ENCODE results near the gene DHX8. TPM values are rescaled to one million over a fixed set of nuclear protein-coding genes. Genes with fewer than 3 reads are reported as not detected.

Gene DHX8
- polyA plus RNA-seq, 1 donor from 2014 or later = 30.4 TPM

DNA sequence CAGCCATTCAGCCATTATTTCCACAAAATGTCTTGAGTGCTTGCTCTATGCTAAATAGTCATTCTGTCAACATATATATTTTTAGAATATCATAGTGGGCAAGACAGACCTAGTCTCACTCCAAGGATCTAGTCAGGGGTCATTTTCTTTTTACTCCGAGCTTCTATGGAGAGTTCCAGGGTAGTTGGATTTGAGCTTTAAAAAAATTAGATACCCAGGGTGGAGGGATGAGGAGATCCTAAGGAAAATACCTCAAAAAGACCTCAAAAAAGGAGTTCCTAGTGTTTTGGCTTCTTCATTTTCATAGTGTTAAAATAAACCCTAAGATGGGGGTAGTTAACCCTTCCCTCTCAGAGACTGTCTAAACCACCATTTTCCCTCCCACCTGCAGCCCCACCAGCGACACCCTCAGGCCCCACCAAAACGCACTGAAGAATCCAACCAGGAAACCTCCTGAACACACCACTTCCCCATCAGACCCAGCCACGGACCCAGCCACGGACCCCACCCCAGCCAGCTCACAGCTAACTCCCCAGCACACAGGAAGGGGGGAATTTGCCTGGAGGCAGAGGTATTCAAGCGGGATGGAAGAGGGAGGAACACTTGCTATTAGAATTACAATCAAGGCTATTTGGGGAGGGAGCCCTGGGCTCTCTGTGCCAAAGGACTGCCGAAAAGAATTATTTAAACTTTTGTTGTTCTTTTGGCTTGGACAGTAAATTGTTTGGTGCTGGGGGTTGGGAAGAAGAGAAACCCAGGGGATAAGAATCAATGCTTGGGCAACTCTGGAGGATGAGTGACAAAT is 60.2 kb downstream of the DHX8 start:
- no peaks in the 10 kb centered on the region for H3K36me3 Mint-ChIP-seq
- H3K4me3 Mint-ChIP-seq = peak overlapping the region; percentile 34 to 86 (median 68)
- H3K9me3 Mint-ChIP-seq = no peaks in the 10 kb centered on the region
- H3K27me3 Mint-ChIP-seq = peaks cover 30% of the 10 kb centered on the region
- peaks cover 9 to 16% (median 16%) of the 10 kb centered on the region in 3 donors for H3K4me1 Mint-ChIP-seq
- H3K27ac Mint-ChIP-seq = peak overlapping the region in 1 of 3 donors; percentile 69

DNA sequence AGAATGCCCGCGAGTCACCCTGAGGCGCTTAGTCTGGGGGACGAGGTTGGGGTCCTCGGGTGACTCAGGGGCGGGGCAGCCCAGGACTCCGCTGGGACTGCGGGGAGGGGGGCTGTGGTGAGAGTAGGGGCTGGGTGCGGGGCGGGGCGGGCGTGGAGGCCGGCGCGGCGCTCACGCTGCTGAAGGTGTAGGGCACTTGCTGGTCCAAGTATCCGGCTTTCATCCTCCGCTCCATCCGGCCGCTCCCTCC is 61.5 kb downstream of the DHX8 start:
- H3K4me3 Mint-ChIP-seq = peak overlapping the region; percentile 79 to 86 (median 84)
- H3K27me3 Mint-ChIP-seq = peaks cover 36% of the 10 kb centered on the region
- H3K9me3 Mint-ChIP-seq = no peaks in the 10 kb centered on the region
- peak overlapping the region in 1 of 3 donors; percentile 76 for H3K27ac Mint-ChIP-seq
- H3K4me1 Mint-ChIP-seq = peaks cover 9 to 16% (median 14%) of the 10 kb centered on the region in 3 donors
- no peaks in the 10 kb centered on the region for H3K36me3 Mint-ChIP-seq

DNA sequence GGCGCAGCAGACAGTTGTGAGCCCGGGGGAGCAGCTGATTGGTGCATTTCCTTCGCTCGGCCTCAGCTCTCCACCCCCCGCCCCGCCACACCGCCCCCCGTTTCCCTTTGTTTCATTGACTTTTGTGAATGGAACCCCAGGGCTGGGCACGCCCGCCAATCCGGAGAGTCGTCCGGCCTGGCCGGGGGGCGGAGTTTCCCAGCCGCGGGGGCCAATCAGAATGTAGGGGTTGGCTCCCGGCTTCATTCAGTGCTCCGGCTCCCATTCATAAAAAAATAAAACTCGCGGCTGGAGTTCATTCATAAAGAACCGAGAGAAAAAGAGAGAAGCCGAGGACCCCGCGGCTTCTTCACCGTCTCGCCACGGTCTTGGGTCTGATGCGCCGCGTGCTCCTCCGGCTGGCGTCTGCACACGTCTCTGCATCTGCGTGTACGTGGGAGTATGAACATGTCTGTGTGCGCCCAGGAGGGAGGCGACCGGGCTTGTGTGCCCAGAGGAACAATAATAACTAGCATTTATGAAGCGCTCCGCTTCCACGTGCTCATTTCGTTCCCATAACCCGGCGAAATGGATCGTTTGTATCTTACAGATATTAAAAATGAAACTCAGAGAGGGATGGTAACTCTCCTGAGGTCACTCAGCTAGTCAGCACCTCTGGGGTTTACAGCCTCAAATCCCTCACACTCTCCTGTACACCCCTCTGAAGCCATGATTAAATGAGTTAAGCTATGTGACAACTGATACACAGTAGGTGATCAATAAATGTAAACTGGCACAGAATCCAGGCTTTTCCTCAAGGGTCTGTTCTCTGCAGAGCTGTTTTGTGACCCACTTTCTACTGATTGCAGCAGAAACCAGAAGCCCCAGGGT is 62.8 kb downstream of the DHX8 start, which contains the start of gene ETV4:
Gene ETV4 (minus strand): TSS at position 22 of the 870 bp plus-strand sequence. CDS start 723 bp downstream, outside the sequence.
- Mint-ChIP-seq H3K27me3 (peaks cover 40% of the 10 kb centered on the region), H3K4me3 (peak within 1 kb of the TSS; percentile 79 to 93 (median 88)), H3K27ac (peak within 1 kb of the TSS in 2 of 3 donors; percentile 10 to 76), H3K4me1 (peaks cover 9 to 16% (median 14%) of the 10 kb centered on the region in 3 donors), H3K36me3 (no peaks in the 10 kb centered on the region), H3K9me3 (no peaks in the 10 kb centered on the region)

DNA sequence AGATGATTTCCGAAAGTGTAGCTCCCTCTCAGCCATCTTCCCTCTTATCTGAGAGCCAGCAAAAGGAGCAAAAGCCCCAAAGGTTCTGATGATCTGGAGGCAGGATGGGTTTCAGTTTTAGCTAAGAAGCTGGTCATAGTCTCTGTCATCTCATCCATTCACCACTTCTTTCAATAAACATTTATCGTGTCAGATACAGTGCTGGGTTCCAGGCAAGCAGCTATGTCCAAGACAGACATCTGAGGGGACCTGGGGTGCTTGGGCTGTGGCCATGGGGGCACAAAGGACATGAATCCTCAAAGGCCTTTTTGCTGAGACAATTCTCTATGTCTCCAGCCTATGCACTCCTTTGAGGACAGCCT is 63.4 kb downstream of the DHX8 start:
- H3K27ac Mint-ChIP-seq = peak overlapping the region in 1 of 3 donors; percentile 20
- no peaks in the 10 kb centered on the region for H3K9me3 Mint-ChIP-seq
- peaks cover 42% of the 10 kb centered on the region for H3K27me3 Mint-ChIP-seq
- H3K4me3 Mint-ChIP-seq = peak overlapping the region; percentile 16 to 93 (median 76)
- no peaks in the 10 kb centered on the region for H3K36me3 Mint-ChIP-seq
- peaks cover 9 to 16% (median 14%) of the 10 kb centered on the region in 3 donors for H3K4me1 Mint-ChIP-seq

DNA sequence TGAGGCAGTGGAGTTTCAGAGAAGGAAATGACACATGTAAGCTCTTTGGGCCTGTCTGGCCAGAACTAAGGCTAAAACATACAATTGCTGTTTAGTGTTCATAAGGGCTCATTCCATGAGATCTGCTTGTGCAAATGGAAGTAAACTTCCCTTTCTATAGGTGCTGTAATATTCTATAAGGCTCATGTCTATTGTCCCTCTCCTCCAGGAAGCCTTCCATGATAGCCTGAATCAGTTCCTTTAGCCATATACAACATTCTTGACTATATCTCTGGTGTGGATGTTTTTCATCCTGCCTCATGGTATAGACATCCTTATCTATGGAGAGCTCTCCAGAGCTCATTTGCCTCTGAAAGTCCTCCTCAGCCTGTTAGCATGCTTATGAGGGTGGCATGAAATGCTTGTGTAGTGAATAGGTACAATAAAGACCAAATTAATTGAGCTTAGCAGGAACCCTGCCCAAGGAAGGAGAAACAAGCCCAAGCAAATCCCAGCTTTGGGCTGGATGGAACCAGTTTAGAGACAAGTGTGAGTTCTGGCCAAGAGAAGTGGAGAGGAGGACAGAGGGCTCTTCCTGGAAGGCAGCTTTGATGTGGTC is 64.0 kb downstream of the DHX8 start:
- Mint-ChIP-seq H3K4me3 (peak overlapping the region in 3 of 4 donors; percentile 16 to 58 (median 32)), H3K27me3 (peaks cover 44% of the 10 kb centered on the region), H3K27ac (peak overlapping the region in 2 of 3 donors; percentile 4 to 20)

DNA sequence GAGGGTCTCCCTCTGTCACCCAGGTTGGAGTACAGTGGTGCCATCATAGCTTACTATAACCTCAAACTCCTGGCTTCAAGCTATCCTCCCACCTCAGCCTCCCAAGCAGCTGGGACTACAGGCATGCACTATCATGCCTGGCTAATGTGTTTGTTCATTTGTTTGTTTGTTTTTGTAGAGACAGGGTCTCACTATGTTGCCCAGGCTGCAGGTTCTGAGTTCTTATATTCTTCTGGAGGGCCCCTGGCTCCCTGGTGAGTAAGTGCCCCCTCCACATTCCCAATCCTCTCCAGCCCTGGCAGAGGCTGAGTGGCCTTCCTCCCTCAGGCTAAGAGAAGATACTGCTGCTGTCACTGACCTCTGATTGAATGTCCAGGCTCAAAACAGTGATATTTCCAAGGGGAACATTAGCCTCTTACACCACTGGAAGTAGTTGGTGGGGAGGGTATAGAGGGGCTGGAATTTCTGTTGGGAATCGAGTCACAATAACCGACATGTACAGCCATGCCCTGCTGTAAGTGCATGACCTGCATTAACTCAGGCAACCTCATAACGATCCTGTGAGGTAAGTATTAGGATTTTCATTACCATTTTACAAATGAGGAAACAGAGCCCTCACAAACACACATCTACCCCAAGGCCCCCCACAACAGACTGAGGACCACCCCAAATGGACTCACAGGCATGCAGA is 65.1 kb downstream of the DHX8 start:
- Mint-ChIP-seq H3K36me3 (no peaks in the 10 kb centered on the region), H3K9me3 (no peaks in the 10 kb centered on the region), H3K27me3 (peaks cover 44% of the 10 kb centered on the region), H3K4me3 (peak overlapping the region in 1 of 4 donors; percentile 17), H3K4me1 (peaks cover 9 to 16% (median 14%) of the 10 kb centered on the region in 3 donors), H3K27ac (no peak overlapping the region)

More for the DNA sequence above, 64.0 kb downstream of the DHX8 start:
- H3K4me1 Mint-ChIP-seq = peaks cover 9 to 16% (median 14%) of the 10 kb centered on the region in 3 donors
- no peaks in the 10 kb centered on the region for H3K36me3 Mint-ChIP-seq
- no peaks in the 10 kb centered on the region for H3K9me3 Mint-ChIP-seq

DNA sequence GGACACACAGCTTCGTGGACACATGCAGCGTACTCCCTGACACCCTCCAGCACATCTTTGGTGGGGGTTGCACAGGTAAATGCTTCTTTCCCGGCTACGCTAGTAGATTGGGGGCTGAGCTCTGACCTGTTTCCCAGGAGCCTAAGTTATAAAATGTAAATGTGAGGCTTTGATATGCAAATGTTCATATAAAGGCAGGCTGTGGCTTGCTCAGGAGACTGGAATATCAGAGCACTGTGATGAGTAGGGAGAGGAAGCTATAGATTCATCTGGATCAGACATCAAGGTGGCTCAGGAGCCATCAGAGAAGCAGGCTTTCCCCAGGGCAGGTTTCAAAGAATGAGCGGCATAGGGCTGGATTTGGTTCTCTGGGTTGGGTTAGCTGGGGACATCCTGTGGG is 65.7 kb downstream of the DHX8 start:
- no peaks in the 10 kb centered on the region for H3K9me3 Mint-ChIP-seq
- peaks cover 9 to 16% (median 14%) of the 10 kb centered on the region in 3 donors for H3K4me1 Mint-ChIP-seq
- H3K4me3 Mint-ChIP-seq = peak overlapping the region in 1 of 4 donors; percentile 17
- H3K36me3 Mint-ChIP-seq = no peaks in the 10 kb centered on the region
- peaks cover 41% of the 10 kb centered on the region for H3K27me3 Mint-ChIP-seq
- no peak overlapping the region for H3K27ac Mint-ChIP-seq

DNA sequence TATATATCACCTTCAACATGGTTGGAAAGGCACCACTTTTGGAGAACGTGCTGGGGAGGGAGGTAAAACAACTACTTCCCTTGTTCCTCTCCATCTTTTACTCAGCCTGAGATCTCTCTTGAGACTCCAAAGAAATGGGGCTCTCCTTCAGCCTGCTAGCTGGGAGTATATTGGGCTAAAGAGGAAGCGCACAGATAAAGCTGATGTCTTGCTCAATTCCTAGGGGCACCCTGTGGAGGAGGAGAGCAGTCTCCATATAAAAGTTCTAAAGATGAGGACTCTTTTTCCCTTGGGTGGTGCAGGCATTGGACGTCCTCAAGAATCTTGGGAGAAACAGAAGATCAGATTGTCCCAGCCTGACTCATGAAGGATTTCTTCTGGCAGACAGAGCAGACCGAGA is 67.0 kb downstream of the DHX8 start:
- Mint-ChIP-seq H3K27me3 (peaks cover 40% of the 10 kb centered on the region), H3K4me3 (no peak overlapping the region), H3K36me3 (no peaks in the 10 kb centered on the region), H3K9me3 (no peaks in the 10 kb centered on the region), H3K27ac (no peak overlapping the region), H3K4me1 (peaks cover 7 to 16% (median 11%) of the 10 kb centered on the region in 3 donors)

DNA sequence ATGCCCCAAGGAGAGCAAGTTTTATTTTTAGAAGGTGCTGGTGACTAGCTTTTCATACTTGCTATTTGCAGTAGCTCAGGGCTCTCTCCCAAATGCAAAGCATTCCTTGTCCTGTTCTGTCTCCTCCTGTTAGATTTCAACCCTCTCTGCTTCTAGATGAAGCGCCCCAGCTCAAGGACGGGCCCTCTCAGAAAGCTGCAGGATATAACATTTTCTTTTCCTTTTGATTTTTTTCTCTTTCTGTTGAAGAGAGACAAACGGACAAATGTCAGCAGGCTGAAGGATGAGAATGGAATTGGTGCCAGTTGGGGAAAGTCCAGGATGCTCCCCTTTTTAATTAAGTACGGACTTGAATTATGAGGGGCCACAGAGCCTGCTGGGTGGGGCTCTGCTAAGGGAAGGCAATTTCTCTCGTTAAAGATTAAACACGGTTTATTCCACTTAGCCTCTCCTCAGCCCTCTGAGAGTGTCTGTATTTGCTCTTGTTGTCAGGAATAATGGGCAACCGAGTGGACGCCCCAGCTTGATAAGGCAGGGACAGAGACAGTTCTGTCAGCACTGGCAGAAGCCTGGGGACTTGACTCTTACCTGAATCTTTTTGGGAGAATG is 68.6 kb downstream of the DHX8 start:
- Mint-ChIP-seq H3K27me3 (peaks cover 38% of the 10 kb centered on the region), H3K36me3 (peaks cover 5% of the 10 kb centered on the region), H3K27ac (no peak overlapping the region), H3K4me1 (peaks cover 4 to 7% (median 5%) of the 10 kb centered on the region in 3 donors), H3K4me3 (no peak overlapping the region), H3K9me3 (no peaks in the 10 kb centered on the region)

DNA sequence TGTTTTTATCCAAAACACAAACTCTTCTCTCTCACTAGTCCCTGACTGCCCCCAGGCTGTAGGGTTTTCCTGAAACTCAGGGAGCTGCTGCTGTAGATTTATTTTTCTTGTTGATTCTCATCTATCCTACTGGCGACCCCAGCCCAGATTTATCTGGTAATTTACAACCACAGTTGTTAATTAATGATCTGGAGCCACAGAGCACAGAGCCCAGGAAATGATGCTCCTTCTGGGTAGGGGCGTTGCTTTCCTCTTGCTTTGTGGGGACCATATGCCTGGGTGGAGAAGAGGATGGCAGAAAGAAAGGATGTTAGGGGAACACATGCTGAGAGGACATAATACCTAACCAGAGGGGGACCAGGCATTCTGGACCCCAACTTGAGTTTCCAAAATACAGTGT is 69.8 kb downstream of the DHX8 start:
- no peaks in the 10 kb centered on the region for H3K9me3 Mint-ChIP-seq
- H3K27ac Mint-ChIP-seq = no peak overlapping the region
- no peak overlapping the region for H3K4me3 Mint-ChIP-seq
- H3K27me3 Mint-ChIP-seq = peaks cover 31% of the 10 kb centered on the region
- H3K36me3 Mint-ChIP-seq = peaks cover 5% of the 10 kb centered on the region
- H3K4me1 Mint-ChIP-seq = peaks cover 0 to 5% (median 2%) of the 10 kb centered on the region in 3 donors

DNA sequence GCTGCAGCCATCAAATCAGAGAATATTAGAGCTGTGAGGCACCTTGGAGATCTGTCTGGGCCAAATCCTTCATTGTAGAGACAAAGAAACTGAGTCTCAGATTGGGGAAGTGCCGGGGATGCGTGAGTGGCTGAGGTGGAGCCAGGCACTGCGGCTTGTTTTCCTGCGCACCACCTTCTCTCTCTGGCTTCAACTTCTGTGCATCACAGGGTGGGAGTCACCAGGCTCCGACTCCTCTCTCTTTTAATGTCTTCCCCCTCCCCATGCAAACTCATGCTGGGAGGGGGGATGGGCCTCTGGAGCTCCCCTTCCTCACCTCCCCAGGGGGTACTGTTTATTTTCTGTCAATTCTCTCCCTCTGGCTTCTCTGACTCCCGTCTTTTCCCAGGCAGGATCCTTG is 71.1 kb downstream of the DHX8 start:
- Mint-ChIP-seq H3K9me3 (peaks cover 0 to 3% (median 0%) of the 10 kb centered on the region in 3 donors), H3K27me3 (peaks cover 26% of the 10 kb centered on the region), H3K27ac (no peak overlapping the region), H3K36me3 (peaks cover 5% of the 10 kb centered on the region), H3K4me3 (no peak overlapping the region), H3K4me1 (peaks cover 0 to 5% (median 2%) of the 10 kb centered on the region in 3 donors)

DNA sequence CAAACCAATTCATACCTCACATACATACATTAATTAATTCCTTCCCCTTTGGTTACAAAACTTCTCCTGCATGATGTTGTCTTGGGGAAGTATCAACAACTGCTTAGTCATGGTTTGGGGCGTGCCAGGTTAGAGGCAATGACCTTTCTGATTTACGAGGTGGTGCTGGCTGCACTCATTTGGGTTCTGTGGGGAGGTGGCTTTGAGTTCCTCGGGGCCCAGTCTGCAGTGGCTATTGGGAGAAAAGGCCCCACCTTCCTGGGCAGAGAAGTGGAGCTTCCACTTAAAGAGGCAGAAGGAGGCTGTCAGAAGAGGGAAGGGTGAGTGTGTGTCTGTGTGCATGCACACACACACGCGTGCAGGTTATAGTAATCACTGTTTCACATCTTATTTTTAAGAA is 72.5 kb downstream of the DHX8 start:
- Mint-ChIP-seq H3K4me3 (peak overlapping the region in 1 of 4 donors; percentile 61), H3K4me1 (peaks cover 0 to 5% (median 2%) of the 10 kb centered on the region in 3 donors), H3K27ac (no peak overlapping the region), H3K27me3 (peaks cover 24% of the 10 kb centered on the region), H3K9me3 (peaks cover 0 to 3% (median 0%) of the 10 kb centered on the region in 3 donors), H3K36me3 (peaks cover 5% of the 10 kb centered on the region)

DNA sequence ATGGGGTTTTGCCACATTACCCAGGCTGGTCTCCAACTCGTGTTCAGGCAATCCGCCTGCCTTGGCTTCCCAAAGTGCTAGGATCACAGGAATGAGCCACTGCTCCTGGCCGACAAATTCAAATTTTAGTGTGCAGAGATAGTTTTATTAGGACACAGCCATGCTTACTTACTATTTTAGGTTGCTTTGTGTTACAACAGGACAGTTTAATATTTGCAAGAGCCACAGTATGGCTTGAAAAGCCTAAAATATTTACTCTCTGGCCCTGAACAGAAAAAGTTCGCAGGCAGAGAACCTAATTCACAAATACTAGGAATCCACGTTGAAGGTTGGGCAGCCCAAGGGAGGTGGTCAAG is 75.0 kb downstream of the DHX8 start:
- peaks cover 5% of the 10 kb centered on the region for H3K36me3 Mint-ChIP-seq
- H3K4me1 Mint-ChIP-seq = peaks cover 0 to 5% (median 2%) of the 10 kb centered on the region in 3 donors
- no peak overlapping the region for H3K27ac Mint-ChIP-seq
- peaks cover 33% of the 10 kb centered on the region for H3K27me3 Mint-ChIP-seq
- H3K9me3 Mint-ChIP-seq = peaks cover 0 to 3% (median 0%) of the 10 kb centered on the region in 3 donors
- no peak overlapping the region for H3K4me3 Mint-ChIP-seq
